AG10803 (cell line): ENCODE measurements around the gene B3GNT9.

Source experiments
- DNase-seq: peaks from one replicate; pipeline ENCODE4 v3.0.0; 2010; ENCODE audit warnings: low read depth
- H3K4me3 ChIP-seq: 2 replicates; pipeline ENCODE4 v1.5.1; 2011; ENCODE audit warnings: mild to moderate bottlenecking, low read length, control low read depth
- TF ChIP-seq, protein P1 (sequence below): conservative IDR thresholded peaks from 2 replicates; pipeline ENCODE4 v1.5.1; 2011; ENCODE audit warnings: mild to moderate bottlenecking, low read length, control low read depth, inconsistent platforms

B3GNT9 gene

DNA sequence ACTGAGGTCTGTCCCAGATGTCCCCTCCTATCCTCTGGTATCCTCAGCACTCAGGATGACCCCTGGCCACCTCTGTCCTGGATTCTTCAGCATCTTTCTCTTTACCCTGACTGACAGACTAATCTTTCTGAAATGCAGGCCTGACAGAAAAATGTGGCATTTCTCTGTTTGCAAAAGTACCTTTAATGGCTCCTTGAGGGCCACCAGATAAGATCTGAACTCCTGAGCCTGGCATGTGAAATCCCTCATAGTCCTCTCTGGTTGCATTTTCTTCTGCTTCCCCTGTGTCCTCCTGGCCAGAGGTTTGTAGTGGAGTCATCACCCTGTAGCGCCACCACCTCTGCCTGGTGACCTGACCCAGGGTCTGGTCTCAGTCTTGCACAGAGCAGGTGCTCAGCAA is 46.1 kb upstream of the B3GNT9 start:
- TF ChIP-seq, protein P1, sequence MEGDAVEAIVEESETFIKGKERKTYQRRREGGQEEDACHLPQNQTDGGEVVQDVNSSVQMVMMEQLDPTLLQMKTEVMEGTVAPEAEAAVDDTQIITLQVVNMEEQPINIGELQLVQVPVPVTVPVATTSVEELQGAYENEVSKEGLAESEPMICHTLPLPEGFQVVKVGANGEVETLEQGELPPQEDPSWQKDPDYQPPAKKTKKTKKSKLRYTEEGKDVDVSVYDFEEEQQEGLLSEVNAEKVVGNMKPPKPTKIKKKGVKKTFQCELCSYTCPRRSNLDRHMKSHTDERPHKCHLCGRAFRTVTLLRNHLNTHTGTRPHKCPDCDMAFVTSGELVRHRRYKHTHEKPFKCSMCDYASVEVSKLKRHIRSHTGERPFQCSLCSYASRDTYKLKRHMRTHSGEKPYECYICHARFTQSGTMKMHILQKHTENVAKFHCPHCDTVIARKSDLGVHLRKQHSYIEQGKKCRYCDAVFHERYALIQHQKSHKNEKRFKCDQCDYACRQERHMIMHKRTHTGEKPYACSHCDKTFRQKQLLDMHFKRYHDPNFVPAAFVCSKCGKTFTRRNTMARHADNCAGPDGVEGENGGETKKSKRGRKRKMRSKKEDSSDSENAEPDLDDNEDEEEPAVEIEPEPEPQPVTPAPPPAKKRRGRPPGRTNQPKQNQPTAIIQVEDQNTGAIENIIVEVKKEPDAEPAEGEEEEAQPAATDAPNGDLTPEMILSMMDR: no peak
- DNase-seq: no peak
- H3K4me3 ChIP-seq: no peak overlapping the region

DNA sequence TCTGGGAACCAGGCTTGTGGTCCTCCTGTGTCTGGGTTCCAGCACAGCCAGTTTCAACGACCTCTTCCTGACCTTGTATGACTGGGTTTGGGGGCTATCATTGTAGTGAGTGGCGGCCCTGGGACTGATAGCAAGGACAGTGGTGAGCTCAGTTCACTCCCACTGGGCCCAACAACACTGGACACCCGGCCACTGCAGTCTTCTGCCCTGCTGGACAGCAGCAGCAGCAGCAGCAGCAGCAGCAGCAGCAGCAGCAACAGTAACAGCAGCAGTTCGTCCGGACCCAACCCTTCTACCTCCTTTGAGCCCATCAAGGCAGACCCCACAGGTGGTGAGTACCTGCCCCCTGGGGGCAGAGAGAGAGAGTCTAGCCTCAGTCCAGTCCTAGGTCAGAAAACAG is 44.9 kb upstream of the B3GNT9 start:
- TF ChIP-seq, protein P1: no peak
- DNase-seq: no peak
- H3K4me3 ChIP-seq: no peak overlapping the region

DNA sequence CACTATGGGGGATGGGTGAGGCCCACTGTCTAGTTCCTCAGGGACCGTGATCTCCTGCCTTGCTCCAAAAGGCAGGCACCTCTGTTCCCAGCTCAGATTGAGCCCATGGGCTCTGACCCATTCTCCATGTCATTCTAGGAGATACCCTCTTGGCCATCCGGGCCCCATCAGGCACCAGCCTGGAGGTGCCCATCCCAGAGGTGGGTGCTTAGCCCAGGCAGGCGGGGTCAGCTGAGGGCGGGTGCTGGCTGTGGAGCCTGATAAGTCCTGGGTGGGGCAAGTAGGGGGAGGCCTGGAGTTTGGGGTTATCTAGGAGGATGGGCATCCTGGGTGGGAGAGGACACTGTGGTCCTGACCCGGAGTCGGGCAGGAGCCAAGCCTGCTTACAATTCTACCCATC is 43.5 kb upstream of the B3GNT9 start:
- H3K4me3 ChIP-seq: no peak overlapping the region
- no peak for DNase-seq
- TF ChIP-seq, protein P1: no peak

DNA sequence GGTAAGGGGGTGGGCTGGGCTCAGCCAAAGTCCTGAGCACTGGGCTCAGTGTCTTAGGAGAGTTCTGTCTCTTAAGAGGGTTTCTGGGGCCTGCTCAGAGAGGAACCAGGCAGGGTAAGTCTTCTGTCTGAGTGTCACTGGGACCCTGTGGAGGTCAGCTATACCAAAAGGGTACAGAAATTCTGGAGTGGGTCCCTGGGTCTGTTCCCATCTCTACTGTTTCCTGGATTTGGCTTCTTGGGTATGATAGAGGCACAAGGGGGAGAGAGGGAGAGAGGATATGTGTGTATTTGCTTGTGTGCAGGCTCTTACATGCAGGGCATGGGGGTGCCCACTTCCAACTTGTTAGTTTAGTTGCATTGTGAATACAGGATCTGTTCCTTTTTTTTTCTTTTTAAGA is 42.7 kb upstream of the B3GNT9 start:
- peak overlapping the region; percentile 98 for H3K4me3 ChIP-seq
- no peak for DNase-seq
- TF ChIP-seq, protein P1: no peak

DNA sequence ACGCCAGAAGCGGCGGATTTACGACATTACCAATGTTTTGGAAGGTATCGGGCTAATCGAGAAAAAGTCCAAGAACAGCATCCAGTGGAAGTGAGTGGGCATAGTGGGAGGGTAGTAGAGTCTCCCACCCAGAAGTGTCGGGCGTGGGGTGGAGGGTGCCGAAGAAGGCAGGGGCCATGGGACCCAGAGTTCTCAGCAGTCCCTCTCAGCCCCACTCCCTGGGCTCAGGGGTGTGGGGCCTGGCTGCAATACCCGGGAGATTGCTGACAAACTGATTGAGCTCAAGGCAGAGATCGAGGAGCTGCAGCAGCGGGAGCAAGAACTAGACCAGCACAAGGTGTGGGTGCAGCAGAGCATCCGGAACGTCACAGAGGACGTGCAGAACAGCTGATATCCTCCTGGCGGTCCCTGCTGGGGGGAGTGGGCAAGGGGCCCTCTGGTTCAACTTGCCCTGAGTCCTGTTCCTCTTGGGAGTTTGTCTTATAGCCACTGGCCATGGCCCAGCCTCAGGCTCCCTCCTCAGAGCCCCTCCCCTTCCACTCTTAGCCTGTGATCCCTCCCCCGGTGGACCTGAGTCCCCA is 42.1 kb upstream of the B3GNT9 start:
- DNase-seq: no peak
- TF ChIP-seq, protein P1: no peak
- peak overlapping the region; percentile 98 for H3K4me3 ChIP-seq

DNA sequence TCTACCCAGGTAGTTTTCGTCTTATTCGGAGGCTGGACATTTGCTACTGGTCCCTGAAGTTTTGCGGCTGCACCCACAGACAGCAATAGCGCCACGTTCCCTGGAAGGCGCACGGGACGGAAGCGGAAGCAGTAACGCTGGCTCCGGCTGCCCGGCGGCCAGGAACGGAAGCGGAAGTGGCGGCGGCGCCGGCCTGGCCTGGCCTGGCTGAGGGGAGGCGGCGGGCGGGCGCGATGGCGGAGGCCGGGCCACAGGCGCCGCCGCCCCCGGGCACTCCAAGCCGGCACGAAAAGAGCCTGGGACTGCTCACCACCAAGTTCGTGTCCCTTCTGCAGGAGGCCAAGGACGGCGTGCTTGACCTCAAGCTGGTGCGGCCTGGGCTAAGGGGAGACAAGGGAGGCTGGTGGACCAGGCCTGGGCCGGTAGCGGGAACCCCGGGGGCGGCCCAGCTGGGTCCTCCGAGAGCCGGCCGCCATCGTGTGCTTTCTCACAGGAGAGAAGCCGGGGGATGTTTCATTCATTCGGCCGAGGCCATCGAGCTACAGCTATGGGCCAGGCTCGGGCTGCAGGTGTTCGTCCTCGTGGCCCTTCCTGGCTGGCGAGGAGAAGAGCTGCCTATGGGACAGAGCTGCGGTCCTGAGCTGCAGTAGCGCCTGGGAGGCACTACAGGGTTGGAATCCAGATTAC is 41.3 kb upstream of the B3GNT9 start, which contains the start of gene E2F4:
Gene E2F4, plus strand, starts transcription at position 161 of the 687 bp plus-strand sequence. Its CDS starts 73 bp downstream, at position 234.
- peak; percentile 90 for DNase-seq

More for the DNA sequence above, 41.3 kb upstream of the B3GNT9 start, which contains the start of gene E2F4:
- peak within 1 kb of the TSS; percentile 98 for H3K4me3 ChIP-seq
- TF ChIP-seq, protein P1: no peak
